GM19463 (cell line): ENCODE results near the gene SH3GL3.

Source experiments
- ATAC-seq: cut with Tn5 transposase; IDR thresholded peaks from one replicate; pipeline ENCODE4 v1.9.1; 2021; ENCODE audit warnings: mild to moderate bottlenecking, moderate library complexity; ENCODE audit not compliant: unreplicated experiment

SH3GL3 gene

GRCh38 chr15:83458381-83458780 lies 11.2 kb downstream of the SH3GL3 start:
- no peak for ATAC-seq

- no peak for ATAC-seq
These were observed 14.9 kb downstream of the SH3GL3 start for GRCh38 chr15:83462026-83462425.

- ATAC-seq = no peak
These were observed 15.9 kb downstream of the SH3GL3 start for GRCh38 chr15:83462953-83463433.

- ATAC-seq = no peak
These were observed 23.7 kb downstream of the SH3GL3 start for GRCh38 chr15:83470887-83471286.

- no peak for ATAC-seq
These were observed 24.2 kb downstream of the SH3GL3 start for GRCh38 chr15:83471307-83471866.

GRCh38 chr15:83472151-83472550 lies 25.0 kb downstream of the SH3GL3 start:
- ATAC-seq = no peak

GRCh38 chr15:83472797-83473196 lies 25.7 kb downstream of the SH3GL3 start:
- no peak for ATAC-seq

- ATAC-seq = no peak
These were observed 27.4 kb downstream of the SH3GL3 start for GRCh38 chr15:83474578-83474977.

- no peak for ATAC-seq
These were observed 28.4 kb downstream of the SH3GL3 start for GRCh38 chr15:83475551-83475950.

GRCh38 chr15:83476066-83476465 lies 28.9 kb downstream of the SH3GL3 start:
- no peak for ATAC-seq

- ATAC-seq = no peak
These were observed 29.6 kb downstream of the SH3GL3 start for GRCh38 chr15:83476708-83477107.

GRCh38 chr15:83477172-83477807 lies 30.1 kb downstream of the SH3GL3 start:
- ATAC-seq = no peak

- ATAC-seq = no peak
These were observed 30.8 kb downstream of the SH3GL3 start for GRCh38 chr15:83477808-83478537.

GRCh38 chr15:83483612-83484011 lies 36.5 kb downstream of the SH3GL3 start:
- no peak for ATAC-seq

GRCh38 chr15:83484636-83485035 lies 37.5 kb downstream of the SH3GL3 start:
- ATAC-seq = no peak

GRCh38 chr15:83486363-83486762 lies 39.2 kb downstream of the SH3GL3 start:
- ATAC-seq = no peak

- ATAC-seq = no peak
These were observed 40.4 kb downstream of the SH3GL3 start for GRCh38 chr15:83487519-83487918.

- no peak for ATAC-seq
These were observed 42.5 kb downstream of the SH3GL3 start for GRCh38 chr15:83489690-83490089.

- ATAC-seq = no peak
These were observed 44.3 kb downstream of the SH3GL3 start for GRCh38 chr15:83491486-83491885.

- no peak for ATAC-seq
These were observed 49.6 kb downstream of the SH3GL3 start for GRCh38 chr15:83496766-83497165.

GRCh38 chr15:83498374-83498773 lies 51.2 kb downstream of the SH3GL3 start:
- ATAC-seq = no peak

GRCh38 chr15:83498801-83499200 lies 51.7 kb downstream of the SH3GL3 start:
- ATAC-seq = no peak
